Lower lobe of right lung (tissue), 2 donors: Measurements from ENCODE around the gene ELMO3. TPM values are rescaled to one million over a fixed set of nuclear protein-coding genes. Genes with fewer than 3 reads are reported as not detected.

ENCODE experiments used
- ATAC-seq, 2 donors: fragments of 200-7000 bp; cut with Tn5 transposase; one replicate each; pipeline ENCODE4 v1.9.1; 2020 to 2022; ENCODE audit warnings: mild to moderate bottlenecking in 2 of 2, moderate library complexity in 2 of 2
- DNase-seq: peaks from one replicate; pipeline ENCODE4 v3.0.0-alpha.2; 2020
- H3K27ac ChIP-seq: fragments of 200-600 bp; one replicate; pipeline ENCODE4 v1.8.0; 2022
- H3K27me3 ChIP-seq: fragments of 200-600 bp; one replicate; pipeline ENCODE4 v1.8.0; 2022; ENCODE audit warnings: low read depth
- H3K36me3 ChIP-seq: fragments of 200-600 bp; one replicate; pipeline ENCODE4 v1.8.0; 2022; ENCODE audit warnings: mild to moderate bottlenecking
- H3K4me1 ChIP-seq: fragments of 200-600 bp; one replicate; pipeline ENCODE4 v1.8.0; 2022
- H3K4me3 ChIP-seq: fragments of 200-600 bp; one replicate; pipeline ENCODE4 v1.8.0; 2022; ENCODE audit warnings: mild to moderate bottlenecking
- H3K9me3 ChIP-seq: fragments of 200-600 bp; one replicate; pipeline ENCODE4 v1.8.0; 2022
- intact Hi-C: fragments of 100-400 bp; cut with DNase I; formaldehyde crosslinking; loops from one replicate; pipeline ENCODE4 v1.11.0; 2022
- microRNA-seq: library from miRNA; unstranded; fragments of <30 nt; microRNA quantifications from one replicate; pipeline ENCODE4 v1.2.0, GENCODE V29; 2020; ENCODE audit warnings: borderline number of aligned reads
- total RNA-seq: library from RNA; stranded (reverse); fragmentation: NEBNext Ultra II Directional; extraction: Animal tissue kit (Norgen Biotek cat#: 25700); gene quantifications from one replicate; pipeline ENCODE4 v1.2.1, GENCODE V29; 2021
- TF ChIP-seq, protein P1 (sequence below): fragments of 200-600 bp; IDR thresholded peaks from one replicate; pipeline ENCODE4 v1.8.0; 2022; ENCODE audit warnings: antibody characterized with exemption, mild to moderate bottlenecking
- donor health status: DM: no; HTN: yes; CAD: no; lungs with severe emphysema.

The ELMO3 gene
- total RNA-seq, 1 donor from 2014 or later: 14.9 TPM

DNA sequence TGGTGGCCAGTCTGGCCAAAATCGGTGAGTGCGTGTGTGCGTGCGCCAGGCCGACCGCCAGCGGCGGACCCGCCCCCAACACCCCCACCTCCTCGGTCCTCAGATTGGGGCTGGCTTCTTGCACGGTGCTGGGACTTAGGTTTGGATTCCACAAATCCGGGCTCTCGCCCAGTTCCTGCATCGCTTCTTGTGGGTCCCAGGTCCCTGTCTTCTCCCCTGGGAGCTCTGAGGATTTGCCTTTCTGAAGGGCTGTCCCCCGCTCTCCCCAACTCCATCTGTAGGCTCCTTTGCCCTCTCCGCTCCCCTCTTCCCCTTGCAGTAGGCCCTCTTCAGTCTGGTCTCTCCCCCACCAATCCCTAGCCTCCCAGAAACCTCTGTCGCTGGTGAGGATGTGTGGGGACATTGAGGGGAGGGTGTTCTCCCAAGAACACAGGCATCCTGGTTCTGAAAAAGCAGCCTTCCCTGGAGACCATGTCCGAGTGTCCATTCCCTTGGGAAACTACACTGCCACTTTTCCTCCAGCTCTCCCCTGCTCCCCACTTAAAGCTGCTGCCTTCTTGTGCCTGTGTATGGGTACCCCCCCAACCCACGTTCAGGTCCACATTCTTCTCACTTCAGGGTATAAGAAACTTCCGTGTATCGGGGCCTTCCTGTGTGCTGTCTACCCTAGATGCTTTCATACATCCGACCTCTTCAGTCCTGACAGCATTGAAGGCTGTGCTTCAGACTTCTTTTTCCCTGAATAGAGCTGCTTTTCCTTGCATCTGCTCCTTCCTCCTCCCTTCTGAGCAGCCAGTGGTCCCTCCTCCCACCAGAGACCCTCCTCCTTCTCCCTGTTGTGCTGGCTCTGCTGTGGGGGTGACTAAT is 50.5 kb downstream of the ELMO3 start:
- TF ChIP-seq, protein P1, sequence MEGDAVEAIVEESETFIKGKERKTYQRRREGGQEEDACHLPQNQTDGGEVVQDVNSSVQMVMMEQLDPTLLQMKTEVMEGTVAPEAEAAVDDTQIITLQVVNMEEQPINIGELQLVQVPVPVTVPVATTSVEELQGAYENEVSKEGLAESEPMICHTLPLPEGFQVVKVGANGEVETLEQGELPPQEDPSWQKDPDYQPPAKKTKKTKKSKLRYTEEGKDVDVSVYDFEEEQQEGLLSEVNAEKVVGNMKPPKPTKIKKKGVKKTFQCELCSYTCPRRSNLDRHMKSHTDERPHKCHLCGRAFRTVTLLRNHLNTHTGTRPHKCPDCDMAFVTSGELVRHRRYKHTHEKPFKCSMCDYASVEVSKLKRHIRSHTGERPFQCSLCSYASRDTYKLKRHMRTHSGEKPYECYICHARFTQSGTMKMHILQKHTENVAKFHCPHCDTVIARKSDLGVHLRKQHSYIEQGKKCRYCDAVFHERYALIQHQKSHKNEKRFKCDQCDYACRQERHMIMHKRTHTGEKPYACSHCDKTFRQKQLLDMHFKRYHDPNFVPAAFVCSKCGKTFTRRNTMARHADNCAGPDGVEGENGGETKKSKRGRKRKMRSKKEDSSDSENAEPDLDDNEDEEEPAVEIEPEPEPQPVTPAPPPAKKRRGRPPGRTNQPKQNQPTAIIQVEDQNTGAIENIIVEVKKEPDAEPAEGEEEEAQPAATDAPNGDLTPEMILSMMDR: no peak
- DNase-seq: peak; percentile 5
- Histone ChIP-seq H3K4me1 (peaks cover 38% of the 10 kb centered on the region), H3K27ac (no peak overlapping the region), H3K27me3 (peaks cover 11% of the 10 kb centered on the region), H3K4me3 (peak overlapping the region; percentile 99), H3K36me3 (no peaks in the 10 kb centered on the region), H3K9me3 (no peaks in the 10 kb centered on the region)
- no peak for ATAC-seq
- intact Hi-C loops: no loop called here

GRCh38 chr16:67250045-67250327 is 51.1 kb downstream of the ELMO3 start:
- H3K27me3 ChIP-seq: peaks cover 11% of the 10 kb centered on the region
- H3K4me3 ChIP-seq: no peak overlapping the region
- H3K36me3 ChIP-seq: no peaks in the 10 kb centered on the region
- DNase-seq (peak; percentile 25), ATAC-seq (no peak)
- H3K4me1 ChIP-seq: peaks cover 33% of the 10 kb centered on the region
- TF ChIP-seq, protein P1: no peak
- intact Hi-C loops: no loop called here
- H3K9me3 ChIP-seq: no peaks in the 10 kb centered on the region
- no peak overlapping the region for H3K27ac ChIP-seq

DNA sequence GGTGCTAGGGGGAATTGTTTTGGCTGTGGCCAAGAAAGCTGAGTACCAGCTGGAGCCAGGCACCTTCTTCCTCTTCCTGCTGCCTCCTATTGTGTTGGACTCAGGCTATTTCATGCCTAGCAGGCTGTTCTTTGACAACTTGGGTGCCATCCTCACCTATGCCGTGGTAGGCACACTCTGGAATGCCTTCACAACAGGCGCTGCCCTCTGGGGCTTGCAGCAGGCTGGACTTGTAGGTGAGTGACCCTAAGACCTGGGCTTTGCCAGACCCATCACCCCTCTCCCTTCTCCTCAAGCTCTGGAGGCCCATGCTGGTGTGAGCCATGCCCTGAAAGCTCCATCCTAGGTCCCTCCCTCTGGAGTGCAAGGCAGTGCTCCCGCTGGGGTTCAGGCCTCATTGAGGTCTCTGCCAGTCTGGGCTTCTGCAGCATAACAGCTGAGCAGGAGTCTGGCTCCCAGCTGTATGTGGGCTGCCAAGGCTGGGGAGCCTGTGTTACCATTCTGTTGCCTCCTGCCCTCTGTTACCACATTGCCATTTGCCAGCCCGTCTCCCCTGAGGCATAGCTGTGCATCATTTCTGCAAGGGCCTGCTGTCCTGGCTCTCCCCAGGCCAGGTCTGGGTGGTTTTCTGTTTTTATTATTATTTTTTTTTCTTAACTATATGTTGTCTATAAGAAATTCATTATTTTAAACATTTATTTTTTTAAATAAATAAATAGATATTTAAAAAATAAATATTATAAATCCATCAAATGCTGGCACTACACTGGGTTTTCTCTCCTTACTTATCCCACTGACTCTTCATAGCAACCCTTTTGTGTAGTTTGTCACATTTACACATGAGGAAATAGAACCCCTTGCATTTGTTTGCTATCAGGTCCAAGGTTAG is 53.9 kb downstream of the ELMO3 start:
- peaks cover 19% of the 10 kb centered on the region for H3K4me1 ChIP-seq
- ATAC-seq (no peak), DNase-seq (no peak)
- H3K9me3 ChIP-seq: no peaks in the 10 kb centered on the region
- TF ChIP-seq, protein P1: no peak
- no peaks in the 10 kb centered on the region for H3K36me3 ChIP-seq
- intact Hi-C loops: no loop called here
- peaks cover 11% of the 10 kb centered on the region for H3K27me3 ChIP-seq
- H3K27ac ChIP-seq: no peak overlapping the region
- no peak overlapping the region for H3K4me3 ChIP-seq

Small RNAs within 50 kb of the gene (microRNA-seq; reads per million reads assigned to microRNA genes)
- gene MIR328: 195 reads per million, percentile 63 among the genes with 10 or more reads in this experiment

Other genes starting within 250 kb of the ELMO3 start
- 2.5 TPM for gene CES3, start 237.9 kb upstream of the ELMO3 start, total RNA-seq
- 14.8 TPM for gene CES4A, start 210.5 kb upstream of the ELMO3 start, total RNA-seq
- gene CBFB, start 170.0 kb upstream of the ELMO3 start, total RNA-seq: 46.9 TPM
- gene PHAF1, start 89.2 kb upstream of the ELMO3 start, total RNA-seq: 21.7 TPM
- 13.5 TPM for gene B3GNT9, start 48.1 kb upstream of the ELMO3 start, total RNA-seq
- 28.4 TPM for gene TRADD, start 39.2 kb upstream of the ELMO3 start, total RNA-seq
- gene FBXL8, start 39.2 kb upstream of the ELMO3 start, total RNA-seq: 32.9 TPM
- gene HSF4, start 34.4 kb upstream of the ELMO3 start, total RNA-seq: 76.3 TPM
- gene NOL3, start 28.6 kb upstream of the ELMO3 start, total RNA-seq: 55.6 TPM
- 29.0 TPM for gene MATCAP1, start 15.2 kb upstream of the ELMO3 start, total RNA-seq
- gene EXOC3L1, start 9.0 kb upstream of the ELMO3 start, total RNA-seq: 15.6 TPM
- 66.5 TPM for gene E2F4, start 7.0 kb upstream of the ELMO3 start, total RNA-seq
- 33.1 TPM for gene TMEM208, start 28.0 kb downstream of the ELMO3 start, total RNA-seq
- gene FHOD1, start 48.4 kb downstream of the ELMO3 start, total RNA-seq: 67.7 TPM
- 2.8 TPM for gene SLC9A5, start 49.8 kb downstream of the ELMO3 start, total RNA-seq
- 12.4 TPM for gene PLEKHG4, start 80.4 kb downstream of the ELMO3 start, total RNA-seq
- 0.74 TPM for gene KCTD19, start 127.6 kb downstream of the ELMO3 start, total RNA-seq
- gene LRRC36, start 127.7 kb downstream of the ELMO3 start, total RNA-seq: 42.1 TPM
- 123 TPM for gene TPPP3, start 194.4 kb downstream of the ELMO3 start, total RNA-seq
- gene ZDHHC1, start 217.3 kb downstream of the ELMO3 start, total RNA-seq: 18.9 TPM
- gene HSD11B2, start 232.0 kb downstream of the ELMO3 start, total RNA-seq: 2.9 TPM